ENCODE measurements around the gene PPFIA3. TPM values are rescaled to one million over a fixed set of nuclear protein-coding genes. Genes with fewer than 3 reads are reported as not detected.

Gene PPFIA3
- total and polyA plus RNA-seq, 2 of the 4 experiments (the other 2 are of a cell fraction): 0.90 to 2.4 TPM

GRCh38 chr19:49148784-49149651 lies 29.7 kb downstream of the PPFIA3 start (continued):
- TF ChIP-seq RAD21 (IDR thresholded peaks at IDR 0.05; ENCODE audit: low read length): no peak
- TF ChIP-seq RCOR1 (IDR thresholded peaks at IDR 0.05; ENCODE audit: insufficient replicate concordance, low read length): no peak

GRCh38 chr19:49149652-49150105 lies 30.3 kb downstream of the PPFIA3 start:
- no peak overlapping the region for H2BK20ac ChIP-seq (ENCODE audit: low read depth, low read length)
- DNase-seq: peak; percentile 83
- H4K91ac ChIP-seq (ENCODE audit: insufficient read depth, low read depth, low read length): 0 out of 2 replicates have a peak overlapping the region, but pooled peaks have one; percentile 1
- peak overlapping the region; percentile 79 for H2AK9ac ChIP-seq (replicated peaks; ENCODE audit: low read depth, low read length, poor library complexity)
- H2AK5ac ChIP-seq (ENCODE audit: low read depth, low read length): peak overlapping the region; percentile 20; the same call in 1 of the 2 replicates
- WGBS, 2 experiments (ENCODE audit: extremely low coverage in 2 of 2, insufficient read length in 1 of 2): 0% methylated on average over 9 of the region's 23 CpGs; no CpG with 5 or more reads in 1 of the 2 experiments
- dilution Hi-C loops (cut with HindIII; ENCODE audit: low sequenced_read_pairs, unreplicated experiment) (no loop called here), intact Hi-C loops (cut with micrococcal nuclease) (loop anchor here (1.0 kb wide), 1 partner anchor 30 kb away; the partner anchor contains the start of genes C19orf73 and PPFIA3), in situ Hi-C loops (cut with MboI; ENCODE audit: low sequenced_read_pairs) (no loop called here)
- CTCF ChIA-PET: interaction anchor here (2.0 kb wide), 1 partner anchor 52 kb away, joined by 6 read pairs; no protein-coding TSS in a partner anchor
- H3K56ac ChIP-seq (ENCODE audit: extremely low read depth, insufficient read depth, low read length): peak overlapping the region; percentile 28; the same call in 1 of the 2 replicates
- no peak overlapping the region for H2BK5ac ChIP-seq (ENCODE audit: low read depth, low read length, poor library complexity, severe bottlenecking)
- 0 out of 2 replicates have a peak overlapping the region, but pooled peaks have one; percentile 3 for H2BK120ac ChIP-seq (ENCODE audit: low read depth, low read length)
- peak overlapping the region; percentile 98 for H2AFZ ChIP-seq (replicated peaks; ENCODE audit: low read length, poor library complexity)
- POLR2A ChIA-PET (ENCODE audit: unreplicated experiment): no interaction called here
- ATAC-seq (ENCODE audit: low read depth): peak; percentile 65
- H3K27me3 ChIP-seq (ENCODE audit: control insufficient read depth, insufficient read depth, low read length): no peaks in the 10 kb centered on the region; the same call in 1 of the 2 replicates
- H3K9ac ChIP-seq (ENCODE audit: low read depth, low read length): peak overlapping the region; percentile 53
- H3K79me1 ChIP-seq (ENCODE audit: low read depth in 1 of 2, low read length in 2 of 2): 0 out of 4 replicates have a peak, but pooled peaks cover 0 to 7% of the 10 kb centered on the region in 2 experiments
- peak overlapping the region; percentile 5; the same call in 1 of the 2 replicates for H3K18ac ChIP-seq (ENCODE audit: low read depth, low read length)
- no peak overlapping the region for H2BK15ac ChIP-seq (ENCODE audit: low read depth, low read length)
- peaks cover 12% of the 10 kb centered on the region for H3K4me1 ChIP-seq (ENCODE audit: control insufficient read depth, insufficient read depth, low read length)
- no peaks in the 10 kb centered on the region for H3K9me3 ChIP-seq (ENCODE audit: control insufficient read depth, insufficient read depth, low read length)
- H3K14ac ChIP-seq (replicated peaks; ENCODE audit: low read depth, low read length): peak overlapping the region; percentile 77
- no peaks in the 10 kb centered on the region for H3K36me3 ChIP-seq (ENCODE audit: control insufficient read depth, insufficient read depth, low read length)
- no peaks in the 10 kb centered on the region for H3K9me1 ChIP-seq (ENCODE audit: insufficient read depth, low read length)
- H3K4me2 ChIP-seq (ENCODE audit: low read depth, low read length): peak overlapping the region; percentile 91
- TF ChIP-seq MAZ (IDR thresholded peaks at IDR 0.05; ENCODE audit: borderline replicate concordance, low read depth, low read length): peak; percentile 58
- peak; percentile 99 for TF ChIP-seq BHLHE40 (IDR thresholded peaks at IDR 0.05; ENCODE audit: low read depth, low read length)
- TF ChIP-seq RAD21 (IDR thresholded peaks at IDR 0.05; ENCODE audit: low read length): no peak
- TF ChIP-seq CHD1 (IDR thresholded peaks at IDR 0.05; ENCODE audit: low read depth, low read length): peak; percentile 98; the same call in 1 of the 2 replicates
- TF ChIP-seq MAFK (IDR thresholded peaks at IDR 0.05; ENCODE audit: low read depth, low read length): no peak
- no TSS peak for BruUV-seq (replicated peaks)
- H4K5ac ChIP-seq (ENCODE audit: low read depth, low read length): 0 out of 2 replicates have a peak overlapping the region, but pooled peaks have one; percentile 3
- H3K23ac ChIP-seq (ENCODE audit: low read depth, low read length): peak overlapping the region; percentile 90
- peak overlapping the region; percentile 53 for H3K4me3 ChIP-seq (ENCODE audit: insufficient read depth, low read depth, low read length)
- no peaks in the 10 kb centered on the region for H4K20me1 ChIP-seq (ENCODE audit: insufficient read depth, low read length)
- H3K27ac ChIP-seq (ENCODE audit: insufficient read depth, low read length): peak overlapping the region; percentile 11; the same call in 1 of the 2 replicates
- peak overlapping the region; percentile 69 for H3K4ac ChIP-seq (ENCODE audit: low read depth, low read length)
- peak overlapping the region in 1 of 2 experiments; percentile 54; a peak in 3 of 4 replicates for H4K8ac ChIP-seq (ENCODE audit: low read depth in 2 of 2, low read length in 2 of 2)
